ENCODE data around the gene CDYL. TPM values are rescaled to one million over a fixed set of nuclear protein-coding genes. Genes with fewer than 3 reads are reported as not detected.

CDYL gene
- total and polyA plus RNA-seq, 11 donors, result 4.3 to 45.2 (median 30.6) TPM

GRCh38 chr6:4799912-4800311 is 23.7 kb downstream of the CDYL start:
- DNase-seq (no peak), ATAC-seq (no peak)
- Histone ChIP-seq H3K4me3 (no peak overlapping the region), H3K27ac (no peak overlapping the region), H3K27me3 (no peaks in the 10 kb centered on the region), H3K9me3 (peaks cover 0 to 33% (median 11%) of the 10 kb centered on the region in 12 donors), H3K4me1 (peaks cover 0 to 35% (median 15%) of the 10 kb centered on the region in 12 donors), H3K36me3 (no peaks in the 10 kb centered on the region)
- TF ChIP-seq POLR2A (IDR thresholded peaks at IDR 0.05) (no peak), CTCF (IDR thresholded peaks at IDR 0.05) (no peak)
- 96 to 99% (median 97%) methylated on average over 3 of the region's 3 CpGs for WGBS, 4 donors
- intact Hi-C loops (cut with DNase I), result no loop called here

GRCh38 chr6:4800662-4801061 is 24.5 kb downstream of the CDYL start:
- H3K27ac ChIP-seq, result no peak overlapping the region
- H3K27me3 ChIP-seq, result no peaks in the 10 kb centered on the region
- no peaks in the 10 kb centered on the region for H3K36me3 ChIP-seq
- TF ChIP-seq CTCF (IDR thresholded peaks at IDR 0.05) (peak in 1 of 12 donors; percentile 4), POLR2A (IDR thresholded peaks at IDR 0.05) (no peak)
- DNase-seq (no peak), ATAC-seq (peak in 1 of 4 donors; percentile 18)
- 59 to 72% (median 66%) methylated on average over 3 of the region's 3 CpGs for WGBS, 4 donors
- H3K9me3 ChIP-seq, result peaks cover 0 to 33% (median 11%) of the 10 kb centered on the region in 12 donors
- H3K4me1 ChIP-seq, result peaks cover 0 to 35% (median 15%) of the 10 kb centered on the region in 12 donors
- no peak overlapping the region for H3K4me3 ChIP-seq
- intact Hi-C loops (cut with DNase I), result no loop called here

GRCh38 chr6:4801491-4802110 is 25.4 kb downstream of the CDYL start:
- Histone ChIP-seq H3K27ac (no peak overlapping the region), H3K9me3 (peaks cover 0 to 33% (median 11%) of the 10 kb centered on the region in 12 donors), H3K36me3 (no peaks in the 10 kb centered on the region), H3K4me1 (peaks cover 0 to 45% (median 23%) of the 10 kb centered on the region in 12 donors), H3K4me3 (no peak overlapping the region), H3K27me3 (no peaks in the 10 kb centered on the region)
- 85 to 91% (median 89%) methylated on average over 3 of the region's 3 CpGs for WGBS, 4 donors
- intact Hi-C loops (cut with DNase I), result no loop called here
- DNase-seq (no peak), ATAC-seq (no peak)
- TF ChIP-seq POLR2A (IDR thresholded peaks at IDR 0.05) (no peak), CTCF (IDR thresholded peaks at IDR 0.05) (no peak)

GRCh38 chr6:4802312-4802935 is 26.2 kb downstream of the CDYL start:
- H3K36me3 ChIP-seq, result no peaks in the 10 kb centered on the region
- DNase-seq, result no peak
- H3K4me3 ChIP-seq, result no peak overlapping the region
- no peak for ATAC-seq
- no peak overlapping the region for H3K27ac ChIP-seq
- peaks cover 0 to 33% (median 11%) of the 10 kb centered on the region in 12 donors for H3K9me3 ChIP-seq
- no peak for TF ChIP-seq POLR2A (IDR thresholded peaks at IDR 0.05)
- no peak for TF ChIP-seq CTCF (IDR thresholded peaks at IDR 0.05)
- no peaks in the 10 kb centered on the region for H3K27me3 ChIP-seq
- H3K4me1 ChIP-seq, result peaks cover 0 to 47% (median 26%) of the 10 kb centered on the region in 12 donors
- WGBS, 4 donors, result 88 to 94% (median 91%) methylated on average over 4 of the region's 4 CpGs
- intact Hi-C loops (cut with DNase I), result no loop called here

Data from heart left ventricle (tissue), 16 donors.